Thyroid gland (tissue), 4 donors: ENCODE results near the gene CCDC24.

ENCODE experiments used
- POLR2A ChIP-seq, 2 donors: fragments of 450-650 bp; IDR thresholded peaks; one replicate each; pipeline ENCODE4 v1.6.1; 2017; ENCODE audit warnings: antibody characterized with exemption in 2 of 2, mild to moderate bottlenecking in 2 of 2, moderate library complexity in 1 of 2
- TF ChIP-seq, protein P1 (sequence below), 6 experiments: fragments of 200-600 bp in 3 of 6; fragments of 450-650 bp in 3 of 6; sonication (generic) in 3 of 6; IDR thresholded peaks; one replicate each; pipeline ENCODE4 v1.5.1; 2016 to 2019; ENCODE audit warnings: antibody characterized with exemption in 6 of 6, mild to moderate bottlenecking in 2 of 6, inconsistent platforms in 1 of 6, moderate library complexity in 1 of 6

DNA sequence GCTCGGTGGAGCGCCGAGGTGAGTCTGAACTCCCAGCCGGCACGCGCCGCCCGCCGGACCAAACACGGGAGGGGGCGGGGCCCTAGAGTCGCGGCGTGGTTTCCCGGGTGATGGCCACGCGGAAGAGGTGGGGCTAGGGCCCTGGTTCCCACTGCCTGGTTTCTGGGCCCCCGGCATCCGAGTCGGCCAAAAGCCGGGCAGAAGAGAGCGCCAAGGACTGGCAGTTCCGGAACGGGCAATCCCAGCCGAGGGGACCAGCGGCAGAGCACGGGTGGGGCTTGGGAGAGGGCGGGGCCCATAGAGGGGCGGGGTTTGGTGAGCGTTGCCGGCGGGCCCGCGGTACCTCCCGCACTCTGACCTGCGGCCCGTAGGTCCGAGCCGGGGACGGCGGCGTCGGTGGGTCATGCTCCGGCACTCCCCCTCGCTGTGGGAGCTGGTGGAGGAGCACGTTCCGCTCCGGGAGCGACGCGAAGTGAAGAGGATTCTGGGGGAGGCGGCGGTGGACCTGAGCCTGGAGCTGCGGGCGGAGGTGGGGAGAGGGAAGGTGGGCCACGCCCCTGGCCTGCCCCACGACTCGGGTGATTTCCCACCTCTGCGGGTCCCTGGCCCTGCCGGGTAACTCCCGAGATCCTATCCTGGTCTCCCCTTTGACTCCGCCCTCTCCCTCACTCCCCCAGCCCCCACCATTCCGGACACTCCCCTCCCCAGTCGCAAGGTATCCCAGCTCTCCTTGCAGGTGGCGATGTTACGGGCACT is at the start of gene CCDC24:
- TF ChIP-seq, protein P1, sequence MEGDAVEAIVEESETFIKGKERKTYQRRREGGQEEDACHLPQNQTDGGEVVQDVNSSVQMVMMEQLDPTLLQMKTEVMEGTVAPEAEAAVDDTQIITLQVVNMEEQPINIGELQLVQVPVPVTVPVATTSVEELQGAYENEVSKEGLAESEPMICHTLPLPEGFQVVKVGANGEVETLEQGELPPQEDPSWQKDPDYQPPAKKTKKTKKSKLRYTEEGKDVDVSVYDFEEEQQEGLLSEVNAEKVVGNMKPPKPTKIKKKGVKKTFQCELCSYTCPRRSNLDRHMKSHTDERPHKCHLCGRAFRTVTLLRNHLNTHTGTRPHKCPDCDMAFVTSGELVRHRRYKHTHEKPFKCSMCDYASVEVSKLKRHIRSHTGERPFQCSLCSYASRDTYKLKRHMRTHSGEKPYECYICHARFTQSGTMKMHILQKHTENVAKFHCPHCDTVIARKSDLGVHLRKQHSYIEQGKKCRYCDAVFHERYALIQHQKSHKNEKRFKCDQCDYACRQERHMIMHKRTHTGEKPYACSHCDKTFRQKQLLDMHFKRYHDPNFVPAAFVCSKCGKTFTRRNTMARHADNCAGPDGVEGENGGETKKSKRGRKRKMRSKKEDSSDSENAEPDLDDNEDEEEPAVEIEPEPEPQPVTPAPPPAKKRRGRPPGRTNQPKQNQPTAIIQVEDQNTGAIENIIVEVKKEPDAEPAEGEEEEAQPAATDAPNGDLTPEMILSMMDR (IDR thresholded peaks at IDR 0.05): no peak
- TF ChIP-seq POLR2A (IDR thresholded peaks at IDR 0.05): peak in 1 of 2 donors; percentile 73
